HG02870 (cell line): Measurements from ENCODE around the gene POLN.

Experiments used
- ATAC-seq: cut with Tn5 transposase; IDR thresholded peaks from one replicate; pipeline ENCODE4 v1.9.1; 2021; ENCODE audit warnings: mild to moderate bottlenecking, moderate library complexity; ENCODE audit not compliant: unreplicated experiment

POLN gene

DNA sequence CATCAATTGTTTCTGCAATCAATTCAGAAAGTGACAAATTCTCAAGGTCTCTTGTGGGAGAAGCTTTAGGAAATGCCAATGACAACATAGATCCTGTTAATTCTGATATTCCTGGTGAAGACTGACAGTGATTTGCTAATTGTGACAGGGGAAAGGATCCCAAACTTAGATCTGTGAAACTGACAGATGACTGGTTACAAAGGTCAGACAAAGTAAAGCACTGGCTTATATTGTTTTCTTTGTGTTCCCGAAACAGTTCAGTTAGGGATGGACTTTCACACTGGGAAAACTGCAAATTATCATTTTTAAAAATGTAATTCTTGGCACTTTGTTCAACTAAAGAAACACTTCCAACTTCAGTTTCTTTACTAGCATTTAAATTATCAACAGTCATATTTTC is 152.7 kb downstream of the POLN start:
- no peak for ATAC-seq

DNA sequence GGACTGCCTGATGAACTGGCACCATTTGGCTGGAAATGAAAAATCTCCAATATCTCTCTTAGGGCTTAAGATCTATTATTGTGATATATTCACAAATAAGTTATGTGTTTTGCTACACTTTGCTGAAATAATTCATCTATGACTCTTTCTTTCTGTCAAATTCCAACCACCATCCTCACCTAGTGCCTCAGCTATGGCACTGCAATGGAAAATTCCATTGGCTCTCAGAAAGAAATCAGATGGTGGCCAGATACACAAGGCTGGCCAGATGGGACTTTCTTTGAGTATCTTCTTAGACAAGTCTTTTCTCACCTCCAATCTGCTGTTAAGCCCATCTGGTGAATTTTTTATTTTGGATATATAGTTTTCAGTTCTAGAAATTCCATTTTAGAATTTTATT is 154.8 kb downstream of the POLN start:
- ATAC-seq: no peak

DNA sequence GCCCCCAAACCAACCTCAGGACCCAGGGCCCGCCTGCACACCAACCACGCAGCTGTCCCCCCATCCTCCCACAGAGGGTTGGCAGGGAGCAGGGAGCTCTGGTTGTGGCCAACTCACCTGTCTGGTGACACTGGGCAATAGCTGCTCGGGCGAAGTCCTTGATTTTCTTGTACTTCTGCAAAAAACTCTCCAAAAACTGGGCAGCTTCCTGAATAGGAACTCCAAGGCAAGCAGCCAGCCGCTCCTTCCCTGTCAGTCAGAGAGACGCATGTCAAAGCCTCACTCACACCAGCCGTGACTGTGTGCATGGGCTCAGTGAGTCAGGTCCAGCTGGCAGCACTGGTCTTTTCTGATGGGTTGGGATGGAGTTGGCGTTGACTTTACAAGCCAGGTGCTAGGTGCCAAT is 156.4 kb downstream of the POLN start:
- no peak for ATAC-seq

DNA sequence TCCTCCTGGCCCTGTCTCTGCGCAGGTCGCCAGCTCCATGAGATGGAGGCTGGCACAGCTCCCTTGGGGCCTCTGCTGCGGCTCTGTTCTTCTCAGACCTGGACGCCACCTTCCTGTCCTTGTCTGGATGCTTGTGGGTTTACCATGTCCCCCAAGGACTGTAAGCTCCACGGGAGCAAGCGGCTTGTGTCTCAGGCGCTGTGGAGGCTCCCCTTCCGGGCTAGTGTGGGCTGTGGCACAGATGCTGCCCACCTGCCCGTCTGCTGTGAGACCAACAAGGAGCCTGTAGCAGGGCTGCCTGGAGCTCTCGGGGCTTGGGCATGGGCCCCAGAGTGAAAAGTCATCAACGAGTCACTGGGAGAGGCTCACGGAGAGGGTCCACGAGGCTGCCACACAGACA is 157.6 kb downstream of the POLN start:
- no peak for ATAC-seq

DNA sequence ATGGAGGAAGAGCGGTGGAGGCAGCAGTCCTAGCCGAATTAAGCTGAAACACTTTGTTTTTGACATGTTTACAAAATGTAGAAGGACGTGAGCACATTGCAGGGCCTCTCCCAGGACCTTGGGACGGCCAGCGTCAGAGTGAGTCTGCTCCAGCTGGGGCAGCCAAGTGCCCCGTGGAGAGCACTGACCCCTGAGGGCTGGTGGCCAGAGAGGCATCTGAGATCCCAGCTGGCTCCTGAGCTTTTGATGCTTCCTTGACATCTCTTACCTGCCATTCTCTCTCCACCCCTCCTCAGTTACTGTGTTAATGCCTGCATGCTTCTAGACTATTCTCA is 158.1 kb downstream of the POLN start:
- ATAC-seq: no peak

DNA sequence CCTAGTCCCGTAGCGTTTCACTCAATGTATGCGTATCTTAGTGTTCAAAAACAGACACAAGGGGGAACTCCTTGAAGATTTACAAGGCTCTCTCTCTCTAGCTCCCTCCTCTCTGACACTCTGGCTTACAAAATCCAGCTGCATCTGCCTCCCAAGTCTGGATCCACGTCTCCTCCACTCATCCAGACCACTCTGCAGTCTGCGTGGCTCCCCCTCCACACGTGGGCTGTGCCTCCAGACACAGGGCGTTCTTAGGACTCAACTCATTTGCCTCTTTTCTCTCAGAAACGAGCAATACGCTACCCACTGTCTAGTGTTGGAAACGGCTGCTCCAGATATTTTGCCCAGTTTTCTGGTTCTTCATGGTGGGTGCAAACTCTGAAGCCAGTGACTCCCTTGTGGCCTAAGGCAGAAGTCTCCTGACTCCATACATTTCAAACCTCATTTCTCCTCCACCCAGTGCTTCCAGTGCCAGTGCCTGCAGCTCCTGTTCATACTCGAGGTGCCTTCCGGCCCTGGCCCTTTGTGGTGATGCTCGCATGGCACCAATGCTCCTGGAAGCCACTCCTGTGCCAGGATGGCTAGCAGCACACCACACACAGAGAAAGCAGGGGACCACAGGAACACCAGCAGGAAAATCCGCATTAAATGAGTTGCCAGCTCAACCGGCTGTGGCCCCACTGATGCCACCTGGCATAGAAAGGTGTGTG is 158.7 kb downstream of the POLN start:
- ATAC-seq: no peak

DNA sequence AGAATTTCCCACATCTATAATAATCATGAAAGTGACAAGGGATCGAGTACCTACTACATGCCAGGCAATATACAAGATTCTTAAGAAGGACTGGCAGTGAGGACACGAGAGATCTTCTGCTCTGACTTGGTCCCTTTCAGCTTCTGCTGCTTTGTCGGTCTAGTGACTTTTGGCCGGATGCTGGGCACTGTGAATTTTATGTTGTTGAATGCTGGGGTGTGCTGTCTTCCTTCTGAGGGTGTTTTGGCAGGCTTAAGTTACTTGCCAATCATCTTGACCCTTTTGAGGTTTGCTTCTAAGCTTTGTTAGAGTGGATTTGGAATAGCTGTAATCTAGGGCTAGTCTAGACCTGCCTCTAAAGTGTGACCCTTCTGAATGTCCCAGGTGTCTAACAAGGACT is 159.3 kb downstream of the POLN start:
- no peak for ATAC-seq

DNA sequence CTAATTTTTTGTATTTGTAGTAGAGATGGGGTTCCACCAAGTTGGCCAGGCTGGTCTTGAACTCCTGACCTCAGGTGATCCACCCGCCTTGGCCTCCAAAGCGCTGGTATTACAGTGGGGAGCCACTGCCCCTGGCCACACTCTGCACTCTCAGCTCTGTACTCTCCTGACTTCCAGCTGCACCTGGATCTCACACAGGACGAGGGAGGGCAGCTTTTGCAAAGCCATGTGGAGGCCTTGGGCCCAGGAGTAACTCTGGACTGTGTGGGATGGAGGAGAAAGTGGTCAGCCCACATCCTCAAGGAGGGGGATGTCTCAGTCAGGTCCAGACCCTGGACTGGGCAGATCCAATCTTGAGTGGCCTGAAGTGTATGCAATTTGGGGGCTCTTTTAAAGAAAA is 159.8 kb downstream of the POLN start:
- no peak for ATAC-seq

DNA sequence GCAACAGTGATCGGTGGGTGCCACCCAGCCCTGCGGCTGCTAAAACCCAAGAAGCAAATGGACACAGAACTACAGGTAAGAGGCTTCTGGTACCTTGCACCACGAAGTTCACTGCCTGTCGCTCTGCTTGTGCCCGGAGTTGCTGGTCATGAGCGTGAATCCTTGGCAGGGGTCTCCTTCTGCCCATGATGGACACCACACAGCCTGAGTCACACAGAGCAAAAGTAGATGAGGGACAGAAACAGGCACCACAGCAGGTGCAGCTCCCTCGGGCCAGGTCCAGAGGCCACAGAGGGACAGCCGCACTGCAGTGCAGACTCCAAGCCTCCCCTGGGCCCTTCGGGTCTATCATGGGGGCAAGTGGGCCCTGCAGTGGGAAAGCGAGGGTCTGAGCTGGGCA is 160.4 kb downstream of the POLN start:
- no peak for ATAC-seq

DNA sequence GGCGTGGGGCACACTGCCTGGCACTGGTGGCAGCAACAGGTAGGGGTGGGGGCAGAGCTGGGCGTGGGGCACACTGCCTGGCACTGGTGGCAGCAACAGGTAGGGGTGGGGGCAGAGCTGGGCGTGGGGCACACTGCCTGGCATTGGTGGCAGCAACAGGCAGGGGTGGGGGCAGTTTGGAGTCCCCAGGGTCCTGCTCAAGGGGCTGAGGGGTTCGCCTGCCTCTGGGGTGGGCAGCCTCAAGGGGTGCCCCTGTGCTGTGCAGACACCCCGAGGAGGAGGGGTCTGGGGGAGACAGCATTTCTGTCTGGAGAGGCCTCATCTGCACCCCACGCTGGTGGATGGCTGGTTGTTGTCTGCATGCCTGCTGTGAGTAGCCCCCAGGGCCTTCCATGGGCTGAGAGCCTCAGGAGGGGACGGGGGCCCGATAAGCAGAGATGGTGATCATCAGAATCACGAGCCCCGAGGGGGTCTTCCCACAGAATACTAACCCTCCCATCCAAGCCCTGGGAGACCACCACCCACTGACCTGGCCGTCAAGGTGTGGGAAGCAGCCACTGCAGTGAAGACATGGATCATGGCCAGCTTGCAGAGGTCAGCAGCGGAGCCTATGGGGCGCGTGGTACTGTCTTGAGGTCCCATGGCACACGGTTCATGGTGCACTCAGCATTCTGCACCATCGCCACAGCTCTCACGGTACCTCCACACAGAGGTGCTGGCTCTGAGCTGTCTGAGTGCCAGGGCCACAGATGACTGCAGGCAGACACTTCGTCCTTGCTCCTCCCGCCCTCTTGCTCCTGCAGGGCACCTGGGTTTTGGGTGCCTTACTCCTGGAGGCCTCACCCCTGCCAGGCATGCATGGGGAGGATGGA is 161.3 kb downstream of the POLN start:
- no peak for ATAC-seq

DNA sequence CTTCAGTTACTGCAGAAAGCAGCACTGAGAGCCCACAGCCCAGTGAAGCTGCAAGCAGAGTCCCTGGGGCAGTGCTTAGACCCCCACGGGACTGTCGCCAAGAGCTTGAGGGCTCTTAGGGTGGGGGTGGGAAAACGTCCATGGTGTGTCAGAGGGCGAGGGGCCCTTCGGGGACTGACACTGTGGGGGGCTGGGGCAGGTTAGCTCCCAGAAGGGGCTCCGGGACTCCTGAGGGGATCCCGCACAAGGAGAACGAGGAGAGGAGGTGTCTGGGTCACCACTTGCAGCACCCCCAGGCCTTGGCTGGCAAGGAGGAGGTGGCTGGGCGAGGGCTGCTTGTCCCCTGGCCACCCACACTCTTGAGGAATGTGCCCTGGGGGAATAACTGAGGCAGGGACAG is 162.0 kb downstream of the POLN start:
- ATAC-seq: no peak

DNA sequence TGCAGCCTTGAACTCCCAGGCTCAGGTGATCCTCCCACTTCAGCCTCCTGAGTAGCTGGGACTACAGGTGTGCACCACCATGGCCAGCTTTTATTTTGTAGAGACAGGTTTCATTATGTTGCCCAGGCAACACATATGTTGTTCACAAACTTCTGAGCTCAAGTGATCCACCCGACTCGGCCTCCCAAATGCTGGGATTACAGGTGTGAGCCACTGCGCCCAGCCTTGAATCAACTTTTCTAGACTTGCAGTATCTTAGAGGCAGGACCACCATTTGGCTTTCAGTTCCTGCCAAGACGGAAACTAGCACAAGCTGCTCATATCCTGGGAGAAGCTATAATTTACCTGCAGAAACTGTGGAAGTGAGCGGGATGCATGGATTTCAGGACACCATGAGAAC is 162.9 kb downstream of the POLN start:
- ATAC-seq: no peak

DNA sequence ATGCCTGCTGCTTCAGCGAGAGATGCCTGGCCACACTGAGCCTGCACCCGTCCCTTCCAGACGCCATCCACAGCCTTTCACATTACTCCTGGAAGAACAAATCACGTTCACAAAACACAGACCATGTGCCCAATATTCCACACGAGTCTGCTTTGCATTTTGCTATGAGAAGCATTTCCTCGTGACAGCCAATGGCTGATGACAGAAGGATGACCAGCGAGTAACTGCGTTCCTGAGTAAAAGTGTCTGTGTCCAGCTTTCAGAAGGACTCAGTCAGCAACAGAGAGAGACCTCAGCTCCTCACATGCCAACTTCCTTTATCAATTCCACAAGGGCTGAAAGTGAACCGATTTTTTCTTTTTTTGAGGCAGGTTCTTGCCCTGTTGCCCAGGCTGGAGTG is 163.3 kb downstream of the POLN start:
- no peak for ATAC-seq

DNA sequence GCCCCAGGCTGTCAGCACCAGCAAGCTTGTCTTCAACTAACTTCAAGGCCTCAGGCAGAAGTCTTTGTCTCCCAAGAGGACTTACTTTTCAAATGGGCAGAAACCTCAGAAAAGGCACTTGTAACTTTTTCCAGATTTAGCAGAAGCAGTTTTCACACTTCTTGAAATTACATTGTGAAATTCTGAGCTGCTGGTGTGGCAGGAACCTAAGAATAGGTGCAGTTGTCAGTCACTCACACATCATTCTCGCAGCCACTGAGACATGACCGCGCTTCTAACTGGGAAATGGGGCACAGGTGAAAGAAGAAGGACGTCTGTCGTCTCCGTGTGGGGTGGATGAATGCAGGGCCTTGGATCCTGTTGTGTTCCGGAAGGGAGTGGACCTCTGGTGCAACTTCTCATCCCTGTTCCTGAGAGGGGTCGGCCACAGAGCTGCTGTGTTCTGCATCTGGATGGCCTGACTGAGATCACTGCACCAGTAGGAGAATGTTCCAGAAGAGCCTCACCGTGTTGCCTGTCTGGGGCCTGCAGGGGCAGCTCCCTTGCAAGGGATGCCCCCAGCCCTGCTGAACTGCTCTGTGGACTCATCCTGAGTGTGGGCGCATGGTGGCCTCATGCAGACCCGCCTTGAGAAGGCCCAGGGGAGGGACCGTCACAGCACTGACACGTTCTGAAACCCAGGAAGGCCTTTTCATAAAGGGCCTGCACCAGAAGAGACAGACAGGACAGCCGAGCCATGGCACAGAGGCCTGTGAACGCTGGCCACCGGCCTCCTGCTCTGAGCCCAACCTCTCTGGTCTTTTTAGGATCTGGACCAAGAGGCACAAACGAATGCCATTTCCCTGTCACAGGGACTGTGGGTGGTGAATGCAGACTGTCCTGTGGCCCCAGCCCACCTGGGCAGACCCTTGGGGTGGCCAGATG is 164.1 kb downstream of the POLN start:
- no peak for ATAC-seq

DNA sequence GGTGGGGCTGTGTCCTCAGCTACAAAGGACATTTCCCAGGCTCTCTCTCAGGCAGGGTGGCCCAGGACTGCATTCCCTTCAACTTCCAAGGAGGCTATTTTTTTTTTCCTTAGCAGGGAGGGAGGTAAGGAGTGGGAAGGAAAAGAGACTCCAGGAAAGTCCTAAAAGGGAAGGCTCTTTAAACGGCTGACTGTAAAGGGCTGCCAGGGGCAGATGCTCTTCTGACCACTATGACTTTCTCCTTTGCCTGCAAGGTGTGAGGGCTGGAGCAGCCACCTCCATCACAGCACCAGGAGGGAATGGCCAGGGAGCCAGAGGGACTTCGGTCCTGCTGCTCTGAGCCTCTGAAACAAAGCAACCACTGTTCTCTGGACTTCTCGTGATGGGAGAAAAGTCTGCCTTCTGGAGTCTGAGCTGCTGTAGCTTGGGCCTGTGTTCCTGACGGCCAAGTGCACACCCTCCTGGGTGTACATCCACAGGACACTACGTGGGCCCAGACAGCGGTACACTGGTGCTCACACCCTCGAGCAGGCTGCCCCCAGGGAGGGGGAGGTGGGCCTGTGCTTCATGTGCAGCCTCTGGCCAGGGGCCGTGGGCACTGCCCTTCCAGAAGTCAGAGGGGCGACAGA is 164.9 kb downstream of the POLN start:
- ATAC-seq: no peak

DNA sequence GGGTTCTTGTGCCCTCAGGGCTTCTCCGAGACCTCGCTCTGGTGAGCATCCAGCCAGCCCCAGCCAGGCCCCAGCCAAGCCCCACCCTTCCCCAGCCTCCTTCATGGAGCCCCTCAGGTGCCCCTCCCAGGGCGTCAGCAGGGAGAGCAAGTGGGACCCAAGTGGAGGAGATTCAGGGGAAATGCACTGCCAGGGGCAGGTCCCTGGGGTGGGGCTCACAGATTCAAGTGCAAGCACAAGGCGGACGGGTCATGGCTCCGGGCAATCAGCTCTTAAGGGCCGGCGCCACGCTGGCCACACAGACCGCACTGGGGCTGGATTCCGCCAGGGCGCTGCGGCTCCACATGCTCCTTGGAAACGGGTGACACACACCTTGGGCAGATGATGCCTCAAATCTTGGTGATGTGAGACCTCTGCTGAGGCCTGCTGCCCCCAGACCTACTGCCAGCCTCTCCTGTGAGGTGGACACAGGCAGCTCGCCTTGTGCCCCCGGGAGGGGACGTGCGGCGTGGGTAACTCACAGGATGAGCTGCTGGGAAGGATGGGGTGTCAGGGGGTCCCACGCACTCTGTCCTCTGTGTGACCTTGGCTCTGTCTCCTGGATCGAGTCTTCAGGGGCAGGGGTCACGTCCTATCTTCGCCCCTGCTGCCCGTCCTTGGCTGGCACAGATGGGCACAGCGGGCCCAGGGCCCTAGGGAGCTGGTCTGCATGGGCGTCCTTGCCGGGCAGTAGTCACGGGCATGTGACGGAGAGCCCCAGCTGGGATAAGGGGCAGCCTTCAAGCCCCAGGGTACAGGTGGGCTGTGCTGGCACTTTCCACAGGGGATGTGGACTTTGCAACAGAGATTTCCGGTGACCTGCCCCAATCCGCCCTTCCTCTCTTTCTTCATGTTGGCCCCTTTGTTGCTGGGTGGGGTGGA is 165.7 kb downstream of the POLN start:
- ATAC-seq: no peak

DNA sequence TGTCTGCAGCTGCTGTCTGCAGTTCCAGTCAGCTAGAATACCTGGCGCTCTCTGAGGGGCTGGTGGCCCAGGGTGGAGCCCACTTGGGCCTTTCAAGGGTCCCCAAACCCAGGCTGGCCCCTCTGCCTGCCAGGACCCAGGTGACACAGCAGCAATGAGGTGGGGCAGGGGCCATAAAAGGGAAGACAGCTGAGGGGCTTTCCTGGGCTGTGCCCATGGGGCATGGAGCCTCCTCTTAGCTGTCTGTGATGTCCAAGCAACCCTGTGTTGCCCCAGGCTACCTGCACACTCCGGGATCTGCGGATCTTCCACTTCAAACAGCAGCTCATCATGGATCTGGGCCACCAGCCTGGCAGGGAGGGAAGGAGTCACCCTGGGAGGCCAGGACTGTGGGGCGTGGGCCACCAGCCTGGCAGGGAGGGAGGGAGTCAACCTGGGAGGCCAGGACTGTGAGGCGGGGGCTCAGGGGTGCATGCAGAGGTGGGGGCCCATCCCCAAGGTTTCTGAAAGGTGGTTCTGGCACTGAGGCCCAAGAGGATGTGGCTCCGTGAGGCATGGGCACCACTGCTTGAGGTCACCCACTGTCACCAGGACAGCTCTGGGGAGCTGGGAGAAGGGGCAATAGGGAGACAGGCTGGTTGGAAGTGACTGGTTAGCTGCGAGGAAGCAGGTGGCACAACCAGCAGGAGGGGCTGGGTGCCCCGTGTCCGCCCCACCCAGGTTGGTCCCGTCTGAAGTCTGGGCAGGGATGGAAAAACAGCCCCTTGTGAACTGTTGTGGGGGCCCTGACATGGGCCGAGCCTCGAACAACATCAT is 166.5 kb downstream of the POLN start:
- no peak for ATAC-seq

DNA sequence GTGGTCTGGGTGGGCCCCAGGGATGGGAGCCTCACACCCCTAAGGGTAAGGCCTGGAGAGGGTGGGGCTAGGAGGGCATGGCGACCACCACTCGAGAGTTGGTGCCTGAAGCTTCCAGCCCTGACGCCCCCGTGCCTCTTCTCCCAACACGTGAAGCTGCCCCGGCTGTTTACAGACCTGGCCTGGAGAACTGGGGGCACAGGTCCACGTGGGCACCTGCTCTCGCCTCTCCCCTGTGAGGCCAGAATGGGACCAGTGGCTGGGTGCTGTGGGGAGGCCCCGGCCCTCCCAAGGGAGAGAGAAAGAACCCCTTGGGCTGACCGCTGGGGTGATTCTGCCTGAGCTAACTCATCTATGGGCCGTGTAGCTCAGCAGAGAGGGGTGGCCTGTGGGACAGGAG is 167.3 kb downstream of the POLN start:
- ATAC-seq: no peak

DNA sequence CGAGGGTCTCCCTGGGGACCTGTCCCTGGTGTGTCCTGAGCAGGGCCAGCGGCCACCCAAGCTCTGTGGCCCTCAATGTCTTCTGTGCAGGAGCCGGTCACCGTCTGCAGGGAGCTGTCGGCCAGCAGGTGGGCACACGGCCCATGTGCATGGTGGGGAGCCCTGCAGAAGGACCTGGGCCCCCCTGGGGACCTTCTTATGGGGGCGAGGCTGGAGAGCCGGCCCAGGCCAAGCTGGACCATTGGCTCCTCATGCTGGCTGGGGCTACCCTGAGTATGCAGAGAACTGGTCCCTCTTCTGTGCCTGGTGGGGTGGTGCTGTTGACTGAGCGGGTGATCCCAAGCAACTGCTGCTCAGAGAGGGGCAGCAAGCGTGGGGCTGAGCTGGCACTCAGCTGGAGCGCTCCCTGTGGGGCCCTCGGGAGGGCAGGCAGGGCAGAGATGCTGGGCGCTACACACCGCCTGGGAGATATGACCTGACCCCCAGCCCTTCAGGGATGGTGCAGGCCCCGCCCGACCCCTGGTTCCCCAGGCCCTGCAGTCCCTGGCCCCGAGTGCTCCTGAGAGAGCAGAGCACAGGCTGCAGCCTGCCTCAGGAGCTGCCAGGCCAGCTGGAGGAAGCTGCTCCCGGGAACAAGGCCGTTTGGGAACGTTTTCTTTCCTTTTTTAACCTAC is 168.0 kb downstream of the POLN start:
- ATAC-seq: no peak
